ENCODE results near the gene ZDHHC18. TPM values are rescaled to one million over a fixed set of nuclear protein-coding genes. Genes with fewer than 3 reads are reported as not detected.
"Not testable (repeated sequence)": the region's sequence is repeated elsewhere in the genome, so short reads cannot be mapped to it uniquely, and the experiment has no call there.

Gene ZDHHC18
- total RNA-seq, 1 donor from 2014 or later = 8.2 TPM

DNA sequence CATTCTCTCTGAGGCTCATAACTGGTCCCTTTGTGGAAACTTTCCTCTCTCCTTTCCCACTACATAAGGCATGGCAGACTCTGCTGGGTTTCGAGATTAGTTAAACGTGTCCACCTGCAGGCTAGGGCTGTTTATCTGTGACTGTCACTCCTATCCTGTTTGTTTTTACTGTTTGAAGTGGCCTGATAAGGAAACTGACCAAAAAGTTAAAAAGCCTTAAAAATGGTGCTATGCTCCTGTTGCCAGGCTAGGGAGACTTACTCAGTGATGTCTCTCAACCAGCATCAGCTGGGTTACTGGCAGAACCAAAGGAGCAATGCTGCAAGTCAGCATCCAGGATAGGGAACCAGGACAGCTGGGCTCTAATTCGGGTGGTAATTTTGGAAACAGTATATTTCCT lies 34.9 kb upstream of the ZDHHC18 start:
- no peak for DNase-seq

GRCh38 chr1:26792924-26793323 lies 33.6 kb upstream of the ZDHHC18 start:
- DNase-seq = no peak

DNA sequence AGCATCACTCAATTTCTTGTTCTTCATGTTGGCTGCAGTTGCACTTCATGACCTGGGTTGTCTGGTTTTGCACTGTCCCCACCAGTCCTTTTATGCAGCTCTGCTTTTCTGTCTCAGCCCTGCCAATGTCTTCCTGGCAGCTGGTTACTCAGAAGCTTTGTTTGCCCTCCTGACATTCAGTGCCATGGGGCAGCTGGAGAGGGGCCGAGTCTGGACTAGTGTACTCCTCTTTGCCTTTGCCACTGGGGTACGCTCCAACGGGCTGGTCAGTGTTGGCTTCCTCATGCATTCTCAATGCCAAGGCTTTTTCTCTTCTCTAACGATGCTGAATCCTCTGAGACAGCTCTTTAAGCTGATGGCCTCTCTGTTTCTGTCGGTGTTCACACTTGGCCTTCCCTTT lies 32.1 kb upstream of the ZDHHC18 start:
- DNase-seq = no peak

- no peak for DNase-seq
These were observed 28.9 kb upstream of the ZDHHC18 start for GRCh38 chr1:26797627-26798026.

DNA sequence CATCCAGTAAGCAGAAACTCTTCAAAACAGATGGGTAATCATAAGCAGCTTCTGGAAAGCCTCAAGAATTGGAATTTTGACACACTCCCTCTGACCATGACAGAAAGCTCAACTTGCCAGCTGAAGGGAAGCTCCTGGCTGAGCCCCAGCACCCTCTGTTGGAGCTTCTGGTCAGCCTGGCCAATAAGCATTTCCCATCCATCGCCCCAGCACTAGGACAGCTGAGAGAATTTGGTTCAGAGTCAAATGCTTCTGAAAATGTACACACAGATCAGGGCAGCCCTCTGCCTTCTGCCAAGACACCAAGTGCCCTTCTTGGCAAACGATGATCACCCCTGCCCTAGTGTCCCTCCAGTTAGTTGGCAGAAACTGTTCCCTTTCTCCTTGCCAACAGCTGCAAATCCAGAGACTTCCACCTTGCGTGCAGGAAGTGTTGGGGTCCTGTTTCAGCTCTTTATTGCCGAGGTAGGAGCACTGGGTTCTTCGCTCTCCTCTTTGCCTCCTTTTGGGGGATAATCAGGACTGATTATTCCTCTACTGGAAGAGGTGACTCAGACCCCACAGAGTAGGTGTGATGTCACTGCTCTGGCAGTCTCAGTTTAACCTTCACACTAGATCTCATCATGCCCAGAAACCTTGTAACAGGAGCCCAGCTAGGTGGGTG lies 26.9 kb upstream of the ZDHHC18 start:
- DNase-seq = peak; percentile 97

- not testable (repeated sequence) for DNase-seq
These were observed 22.6 kb upstream of the ZDHHC18 start for GRCh38 chr1:26803932-26804331.

DNA sequence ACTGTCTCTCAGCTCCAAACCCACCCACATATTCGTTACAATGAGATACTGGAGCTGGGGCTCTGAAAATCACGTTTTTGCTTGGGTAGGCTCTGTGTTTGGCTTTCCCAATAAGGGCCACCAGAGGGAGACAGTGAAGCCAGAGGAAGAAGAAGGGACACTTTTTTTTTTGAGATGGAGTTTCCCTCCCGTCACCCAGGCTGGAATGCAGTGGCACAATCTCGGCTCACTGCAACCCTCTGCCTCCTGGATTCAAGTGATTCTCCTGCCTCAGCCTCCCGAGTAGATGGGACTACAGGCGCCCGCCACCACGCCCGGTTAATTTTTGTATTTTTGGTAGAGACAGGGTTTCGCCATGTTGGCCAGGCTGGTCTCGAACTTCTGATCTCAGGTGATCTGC lies 16.4 kb upstream of the ZDHHC18 start:
- peak; percentile 84 for DNase-seq

- DNase-seq = no peak
These were observed 15.4 kb upstream of the ZDHHC18 start for GRCh38 chr1:26811057-26811456.

- no peak for DNase-seq
These were observed 14.8 kb upstream of the ZDHHC18 start for GRCh38 chr1:26811708-26812107.

DNA sequence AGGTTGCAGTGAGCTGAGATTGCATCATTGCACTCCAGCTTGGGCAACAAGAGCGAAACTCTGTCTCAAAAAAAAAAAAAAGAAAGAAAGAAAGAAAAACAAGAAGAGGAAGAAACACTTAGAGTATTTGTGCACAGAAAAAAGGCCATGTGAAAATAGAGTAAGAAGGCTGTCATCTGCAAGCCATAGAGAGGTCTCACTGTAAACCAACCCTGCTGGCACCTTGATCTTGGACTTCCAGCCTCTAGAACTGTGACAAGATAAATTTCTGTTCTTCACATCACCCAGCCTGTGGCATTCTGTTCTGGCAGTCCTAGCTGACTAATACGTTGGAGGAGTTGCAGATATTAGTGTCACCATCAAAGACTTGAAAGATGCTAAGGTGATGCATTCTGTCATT lies 12.1 kb upstream of the ZDHHC18 start:
- no peak for DNase-seq

GRCh38 chr1:26814893-26815292 lies 11.6 kb upstream of the ZDHHC18 start:
- no peak for DNase-seq

GRCh38 chr1:26820784-26821269 lies 5.7 kb upstream of the ZDHHC18 start:
- no peak for DNase-seq

DNA sequence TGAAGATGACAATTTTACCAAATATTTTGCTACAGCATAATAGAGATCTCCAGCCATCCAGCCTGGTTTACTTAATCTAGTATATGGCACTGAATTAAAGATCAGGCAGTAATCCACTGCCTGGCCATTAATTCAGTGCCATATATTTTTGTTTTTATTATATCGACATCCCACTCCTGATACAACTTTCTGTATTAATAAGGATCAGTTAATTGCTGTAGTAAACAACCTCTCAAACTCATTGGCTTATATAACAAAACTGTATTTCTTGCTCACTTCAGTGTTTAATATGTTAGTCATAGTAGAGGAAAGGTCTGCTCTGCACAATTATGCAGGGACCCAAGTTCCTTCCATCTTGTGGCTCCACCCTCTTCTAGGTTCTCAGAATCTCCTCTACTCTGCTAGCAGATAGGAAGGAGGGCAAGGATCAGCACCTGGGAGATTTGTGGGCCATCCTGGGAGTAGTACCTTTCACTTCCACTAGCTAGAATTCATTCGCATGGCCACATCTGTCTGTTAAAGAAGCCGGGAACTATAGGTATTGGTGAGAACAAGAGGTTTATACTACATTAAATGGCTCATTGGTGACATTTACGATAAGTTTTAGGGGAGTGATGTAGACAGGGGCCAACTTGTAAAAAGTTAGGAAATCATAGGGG lies 3.6 kb upstream of the ZDHHC18 start:
- no peak for DNase-seq

DNA sequence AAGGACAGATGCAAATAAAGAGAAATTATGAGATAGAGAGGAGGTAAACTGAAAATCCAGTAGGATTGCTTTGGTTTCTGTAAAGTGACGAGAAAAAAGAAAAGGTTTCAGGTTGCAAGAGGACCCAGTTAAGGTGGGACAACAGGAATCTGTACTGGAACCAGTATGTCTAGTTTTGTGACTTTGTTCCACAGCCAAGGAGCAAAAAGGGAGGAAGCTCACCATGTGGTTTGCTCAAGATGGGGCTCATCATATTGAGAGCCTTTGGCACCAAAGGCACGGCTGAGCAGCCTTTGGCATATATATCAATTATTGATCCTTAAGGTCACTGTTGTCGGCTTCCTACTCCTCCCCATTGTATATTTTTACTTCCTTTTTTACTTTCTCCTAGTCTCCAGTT lies 1.8 kb upstream of the ZDHHC18 start:
- peak; percentile 45 for DNase-seq

GRCh38 chr1:26827106-26827604 lies 667 bp downstream of the ZDHHC18 start:
- DNase-seq = no peak

DNA sequence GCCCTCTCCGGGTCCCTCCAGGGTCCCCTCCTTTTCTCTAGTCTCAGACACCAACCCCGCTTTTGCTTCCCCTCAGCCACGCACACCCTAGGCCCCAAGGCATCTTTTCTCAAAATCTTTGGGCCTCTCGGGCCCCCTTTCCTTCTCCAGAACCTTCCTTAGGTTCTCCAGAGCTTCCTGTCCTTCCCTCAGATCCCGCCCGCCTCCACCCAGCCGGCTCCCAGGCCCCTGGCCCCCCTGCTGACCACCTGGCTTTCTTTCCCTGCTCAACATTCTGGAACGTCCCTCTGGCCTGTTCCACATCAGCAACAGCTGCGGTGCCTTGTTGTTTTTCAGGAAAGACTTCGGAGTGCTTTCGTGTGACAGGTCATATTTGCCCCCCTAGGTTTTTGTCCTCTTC lies 1.2 kb downstream of the ZDHHC18 start:
- peak; percentile 56 for DNase-seq

DNA sequence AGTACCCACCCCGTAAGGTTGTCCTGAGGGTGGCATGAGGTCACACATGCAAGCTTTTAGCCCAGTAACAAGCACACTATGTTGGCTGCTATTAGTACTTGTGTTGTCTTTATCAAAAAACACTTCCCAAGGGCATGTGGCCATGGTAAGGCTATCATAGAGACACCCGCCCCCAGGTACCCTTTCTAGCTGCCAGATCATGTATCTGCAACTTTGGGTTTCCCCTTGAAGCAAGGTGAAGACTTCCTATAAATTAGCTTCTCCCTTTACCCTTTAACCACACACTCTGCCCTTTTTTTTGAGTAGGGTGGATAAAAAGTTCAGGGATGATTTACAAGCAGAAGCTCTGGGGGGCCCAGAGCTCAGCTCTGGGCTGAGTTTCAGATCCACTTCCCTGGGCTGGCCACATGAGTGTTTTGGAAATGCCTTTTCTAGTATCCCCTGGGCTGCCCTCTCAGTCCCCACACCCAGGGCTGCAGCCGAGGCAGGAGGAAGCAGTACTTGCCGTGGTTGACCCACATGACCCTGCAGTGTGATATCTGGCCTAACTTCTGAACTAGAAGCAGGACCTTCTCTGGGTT lies 2.0 kb downstream of the ZDHHC18 start:
- no peak for DNase-seq

DNA sequence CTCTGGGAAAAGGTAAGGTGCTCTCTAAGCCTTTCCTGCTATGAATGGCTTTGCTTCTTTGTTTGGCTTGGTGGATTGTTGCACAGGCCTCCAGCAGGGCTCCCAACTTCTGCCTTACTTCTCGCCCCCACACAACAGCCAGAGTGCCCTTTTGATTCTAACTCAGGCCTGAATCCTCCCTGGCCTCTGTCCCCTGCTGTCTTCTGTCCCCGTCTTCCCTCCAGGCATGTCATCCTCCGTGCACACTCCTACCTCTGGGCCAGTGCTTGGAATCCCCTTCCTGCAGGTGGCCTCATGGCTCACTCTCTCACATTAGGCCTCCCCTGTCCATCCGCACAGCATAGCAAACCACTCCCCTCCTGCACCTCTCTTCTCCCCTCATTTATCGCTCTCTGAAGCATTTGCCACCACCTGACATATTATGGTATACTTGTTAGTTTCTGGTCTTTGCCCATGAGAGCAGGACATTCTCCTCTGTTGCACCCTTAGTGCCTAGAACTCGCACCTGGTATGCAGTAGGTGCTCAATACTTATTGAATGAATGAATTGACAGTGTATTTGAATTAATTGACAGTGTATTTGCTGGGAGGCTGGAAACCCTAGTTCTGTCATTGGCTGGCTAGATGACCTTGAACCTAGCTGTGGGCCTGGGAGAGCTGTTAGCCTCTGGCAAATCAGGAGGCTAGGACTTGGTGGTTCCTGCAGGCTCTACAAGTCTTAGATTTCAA lies 2.9 kb downstream of the ZDHHC18 start:
- no peak for DNase-seq

DNA sequence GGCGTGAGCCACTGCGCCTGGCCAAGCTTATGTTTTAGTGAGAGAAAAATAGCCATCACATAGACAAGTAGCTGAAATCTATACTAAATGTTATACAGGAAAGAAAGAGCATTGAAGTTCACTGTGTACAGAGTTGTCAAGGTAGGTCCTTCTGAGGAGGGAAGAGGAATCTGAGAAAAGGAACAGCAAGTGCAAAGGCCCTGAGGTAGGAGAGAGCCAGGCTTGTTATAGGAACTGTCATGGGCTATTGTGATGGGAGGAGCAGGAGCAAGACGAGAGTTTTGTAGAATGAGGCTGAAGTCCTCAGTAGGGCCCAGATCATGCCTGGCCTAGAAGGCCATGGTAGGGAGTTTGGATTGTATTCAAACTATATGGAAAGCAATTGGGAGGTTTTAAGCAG lies 4.6 kb downstream of the ZDHHC18 start:
- DNase-seq = no peak

GRCh38 chr1:26831546-26832248 lies 5.2 kb downstream of the ZDHHC18 start:
- no peak for DNase-seq

GRCh38 chr1:26832249-26832960 lies 5.9 kb downstream of the ZDHHC18 start:
- DNase-seq = no peak

Measured in tongue (tissue), 2 donors.